Measurements from ENCODE around the gene CTDSPL. TPM values are rescaled to one million over a fixed set of nuclear protein-coding genes. Genes with fewer than 3 reads are reported as not detected.

The CTDSPL gene
- total and polyA plus RNA-seq, 2 of the 8 experiments (the other 6 are each of a cell fraction or from before 2014, with no cell fraction given): 20.3 to 42.2 TPM

- Histone ChIP-seq H3K4ac (replicated peaks; ENCODE audit: insufficient read length, low read depth, low read length) (no peak overlapping the region), H3K23ac (ENCODE audit: insufficient read length) (no peak overlapping the region), H2BK120ac (replicated peaks; ENCODE audit: low read depth, low read length) (no peak overlapping the region), H3K36me3 (ENCODE audit: control insufficient read depth in 2 of 4, insufficient read depth in 4 of 4, low read length in 3 of 4) (no peaks in the 10 kb centered on the region), H2BK5ac (ENCODE audit: low read depth, low read length) (no peak overlapping the region), H2AK5ac (ENCODE audit: low read depth, low read length) (no peak overlapping the region), H4K20me1 (replicated peaks in 1 of 2; ENCODE audit: control insufficient read depth in 1 of 2, insufficient read depth in 2 of 2, low read length in 2 of 2) (no peaks in the 10 kb centered on the region), H3K56ac (replicated peaks; ENCODE audit: insufficient read length, low read depth, low read length) (no peak overlapping the region), H3K79me1 (ENCODE audit: low read depth, low read length) (no peaks in the 10 kb centered on the region), H2BK20ac (ENCODE audit: low read length) (no peak overlapping the region), H4K5ac (ENCODE audit: insufficient read length, low read depth, low read length) (no peak overlapping the region), H3K9ac (replicated peaks in 1 of 4; ENCODE audit: extremely low read depth in 1 of 4, low read depth in 3 of 4, low read length in 3 of 4) (no peak overlapping the region), H3K14ac (ENCODE audit: insufficient read length) (no peak overlapping the region), H3K4me3 (ENCODE audit: extremely low read depth in 1 of 4, insufficient read depth in 2 of 4, low read depth in 3 of 4, low read length in 4 of 4) (no peak overlapping the region), H3K18ac (ENCODE audit: extremely low read depth, low read length) (no peak overlapping the region), H3K23me2 (ENCODE audit: low read depth, low read length) (no peaks in the 10 kb centered on the region), H3K4me2 (ENCODE audit: insufficient read depth in 1 of 2, low read depth in 2 of 2, low read length in 2 of 2) (no peak overlapping the region), H2BK15ac (ENCODE audit: low read length) (no peak overlapping the region), H3K27ac (ENCODE audit: low read depth, low read length) (no peak overlapping the region), H4K8ac (ENCODE audit: extremely low read depth, insufficient read depth, low read length) (no peak overlapping the region), H3K9me3 (ENCODE audit: insufficient read depth in 2 of 2, low read depth in 1 of 2, low read length in 1 of 2) (no peaks in the 10 kb centered on the region), H3K4me1 (replicated peaks in 1 of 4; ENCODE audit: control insufficient read depth in 3 of 4, insufficient read depth in 4 of 4, low read length in 3 of 4) (no peaks in the 10 kb centered on the region; a peak in 1 of 7 replicates), H3K27me3 (replicated peaks in 1 of 4; ENCODE audit: control insufficient read depth in 3 of 4, extremely low read depth in 1 of 4, insufficient read depth in 3 of 4, low read length in 3 of 4) (no peaks in the 10 kb centered on the region), H2AFZ (ENCODE audit: low read length) (no peak overlapping the region), H2BK12ac (ENCODE audit: low read depth, low read length) (no peak overlapping the region), H3K79me2 (ENCODE audit: control insufficient read depth in 1 of 2, insufficient read depth in 2 of 2, low read length in 2 of 2) (no peaks in the 10 kb centered on the region), H4K91ac (replicated peaks; ENCODE audit: insufficient read length, low read length) (no peak overlapping the region)
- 84% methylated on average over 9 of the region's 9 CpGs; no CpG with 5 or more reads in 1 of the 2 experiments for WGBS, 2 experiments (ENCODE audit: extremely low coverage in 1 of 2, insufficient coverage in 1 of 2, insufficient read length in 1 of 2, insufficient replicate concordance in 2 of 2, low coverage in 1 of 2, low lambda C conversion rate in 2 of 2, missing lambda C conversion rate in 1 of 2)
- ChIA-PET CTCF (ENCODE audit: partially characterized antibody) (interaction anchor here (1.2 to 3.1 kb wide), 3 partner anchors 10 to 52 kb away, joined by 3 to 15 read pairs (median 5); no protein-coding TSS in a partner anchor), POLR2A (ENCODE audit: partially characterized antibody) (interaction anchor here (1.6 kb wide), 1 partner anchor 15 kb away, joined by 5 read pairs; no protein-coding TSS in a partner anchor)
- TF ChIP-seq TAF7 (optimal IDR thresholded peaks at IDR 0.05; ENCODE audit: borderline replicate concordance, low read depth, low read length) (no peak), ATF3 (IDR thresholded peaks at IDR 0.05; ENCODE audit: insufficient read depth, low read depth, low read length) (no peak), SIN3A (conservative IDR thresholded peaks at IDR 0.05 in 1 of 2, IDR thresholded peaks at IDR 0.05 in 1 of 2; ENCODE audit: low read depth in 1 of 2, low read length in 2 of 2) (no peak), KDM1A (IDR thresholded peaks at IDR 0.05; ENCODE audit: borderline replicate concordance, low read length) (no peak), YY1 (IDR thresholded peaks at IDR 0.05; ENCODE audit: low read depth, low read length) (no peak), SRF (IDR thresholded peaks at IDR 0.05; ENCODE audit: low read depth, low read length) (peak; percentile 76), KDM4A (IDR thresholded peaks at IDR 0.05; ENCODE audit: low read depth, low read length, severe bottlenecking) (no peak), SP2 (IDR thresholded peaks at IDR 0.05; ENCODE audit: low read length) (no peak)
- no peak for DNase-seq (ENCODE audit: low read depth in 1 of 2, low spot score in 2 of 2)
- no peak for FAIRE-seq
These were observed 37.4 kb upstream of the CTDSPL start for GRCh38 chr3:37824090-37824953.
